Hippocampal formation (tissue), 2 donors: ENCODE data around the gene SELENOW.
"Not testable (repeated sequence)": the region's sequence is repeated elsewhere in the genome, so short reads cannot be mapped to it uniquely, and the experiment has no call there.

Experiments used
- DNase-seq, 2 donors: peaks; one replicate each; lab custom pipeline; 2025; lab: John Stamatoyannopoulos, UW

The SELENOW gene

GRCh38 chr19:47781590-47782262 lies 3.2 kb downstream of the SELENOW start:
- DNase-seq = peak; percentile 52 to 80

- DNase-seq = no peak
Observed at GRCh38 chr19:47786566-47786965, 8.1 kb downstream of the SELENOW start.

GRCh38 chr19:47787307-47787706 lies 8.8 kb downstream of the SELENOW start:
- not testable (repeated sequence) for DNase-seq

GRCh38 chr19:47789811-47790210 lies 11.3 kb downstream of the SELENOW start:
- DNase-seq = not testable (repeated sequence)

GRCh38 chr19:47790398-47790814 lies 11.9 kb downstream of the SELENOW start:
- peak; percentile 22 to 61 for DNase-seq

DNA sequence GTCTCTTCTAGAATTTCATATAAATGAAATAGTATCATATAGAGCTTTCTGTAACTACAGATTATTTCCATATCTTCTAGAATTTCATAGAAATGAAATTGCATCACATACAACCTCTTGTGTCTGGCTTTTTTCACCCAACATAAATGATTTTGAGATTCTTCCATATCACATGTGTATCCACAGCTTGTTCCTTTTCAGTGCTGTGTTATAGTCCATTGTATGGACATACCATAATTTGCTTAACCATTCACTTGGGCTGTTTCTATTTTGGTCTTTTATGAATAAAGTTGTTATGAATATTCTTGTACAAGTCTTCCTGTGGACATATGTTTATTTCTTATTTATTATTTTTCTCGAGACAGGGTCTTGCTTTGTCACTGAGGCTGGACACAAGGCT lies 14.1 kb downstream of the SELENOW start:
- DNase-seq = no peak

- no peak for DNase-seq
Observed at GRCh38 chr19:47794526-47794925, 16.0 kb downstream of the SELENOW start.

GRCh38 chr19:47796785-47797184 lies 18.3 kb downstream of the SELENOW start:
- DNase-seq = no peak

- no peak for DNase-seq
Observed at GRCh38 chr19:47797996-47798903, 19.7 kb downstream of the SELENOW start.

- DNase-seq = no peak
Observed at GRCh38 chr19:47798904-47799266, 20.4 kb downstream of the SELENOW start.

GRCh38 chr19:47801270-47801669 lies 22.8 kb downstream of the SELENOW start:
- DNase-seq = no peak

GRCh38 chr19:47802521-47803043 lies 24.1 kb downstream of the SELENOW start:
- no peak for DNase-seq

GRCh38 chr19:47803148-47803547 lies 24.6 kb downstream of the SELENOW start:
- DNase-seq = not testable (repeated sequence)

DNA sequence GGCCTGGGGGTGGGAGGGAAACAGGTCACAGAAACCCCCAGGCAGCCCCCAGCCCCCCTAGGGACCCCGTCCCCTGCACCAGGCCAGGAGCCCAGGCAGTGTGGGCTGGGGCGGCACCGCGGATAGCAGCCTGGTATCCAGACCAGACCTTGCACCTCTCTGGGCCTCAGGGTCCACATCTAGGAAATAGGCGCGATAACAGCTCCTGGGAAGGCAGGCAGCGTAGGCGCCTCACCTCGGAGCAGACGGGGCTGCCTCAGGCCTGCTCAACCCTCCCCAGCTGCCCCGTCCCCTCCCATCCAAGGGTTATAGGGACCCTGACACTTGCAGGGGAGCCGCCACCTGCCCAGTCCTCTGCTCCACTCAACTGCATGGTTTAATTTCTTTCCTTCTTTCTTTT lies 25.2 kb downstream of the SELENOW start:
- DNase-seq = not testable (repeated sequence)

- DNase-seq = not testable (repeated sequence)
Observed at GRCh38 chr19:47804451-47804850, 25.9 kb downstream of the SELENOW start, which contains the start of gene TPRX1. TSS of gene TPRX1 (minus strand) at chr19:47804551. CDS start at chr19:47804539, 12 bp downstream.

DNA sequence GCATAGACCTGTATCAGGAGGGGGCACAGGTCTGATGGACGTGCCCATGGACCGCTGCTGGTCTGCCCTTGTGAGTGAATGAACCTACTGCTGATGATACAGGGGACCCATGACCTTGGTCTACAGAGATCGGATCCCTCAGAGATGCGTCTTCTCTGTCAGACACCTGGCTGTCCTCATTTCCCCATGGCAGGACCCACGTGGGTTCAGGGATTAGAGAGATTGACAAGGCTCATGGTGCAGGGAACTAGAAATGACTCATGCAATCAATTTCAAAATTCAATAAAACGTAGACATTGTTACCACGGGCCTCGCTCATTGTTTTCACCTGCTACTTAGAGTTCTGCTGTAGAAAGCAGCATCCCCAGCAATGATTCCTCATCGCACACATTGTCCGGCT lies 26.8 kb downstream of the SELENOW start:
- no peak for DNase-seq

DNA sequence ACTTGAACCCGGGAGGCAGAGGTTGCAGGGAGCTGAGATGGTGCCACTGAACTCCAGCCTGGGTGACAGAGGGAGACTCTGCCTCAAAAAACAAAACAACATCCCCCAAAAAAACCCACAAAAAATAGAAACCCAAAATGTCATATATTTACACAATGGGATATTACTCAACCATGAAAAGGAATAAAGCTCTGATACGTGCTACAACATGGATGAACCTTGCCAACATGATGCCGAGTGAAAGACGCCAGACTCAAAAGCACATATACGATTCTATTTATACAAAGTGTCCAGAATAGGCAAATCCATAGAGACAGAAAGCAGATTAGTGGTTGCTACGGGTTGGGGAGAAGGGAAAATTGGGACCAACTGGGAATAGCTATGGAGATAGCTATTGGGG lies 27.9 kb downstream of the SELENOW start:
- no peak for DNase-seq

GRCh38 chr19:47813304-47813994 lies 34.9 kb downstream of the SELENOW start:
- DNase-seq = peak in 1 of 2 donors; percentile 12

DNA sequence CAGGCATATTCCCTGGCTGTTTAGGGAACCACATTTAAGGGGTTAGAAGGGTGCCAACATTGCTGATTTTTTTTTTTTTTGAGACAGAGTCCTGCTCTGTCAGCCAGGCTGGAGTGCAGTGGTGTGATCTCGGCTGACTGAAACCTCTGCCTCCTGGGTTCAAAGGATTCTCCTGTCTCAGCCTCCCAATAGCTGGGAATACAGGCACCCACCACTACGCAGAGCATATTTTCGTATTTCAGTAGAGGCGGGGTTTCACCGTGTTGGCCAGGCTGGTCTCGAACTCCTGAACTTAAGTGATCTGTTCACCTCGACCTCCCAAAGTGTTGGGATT lies 35.5 kb downstream of the SELENOW start:
- DNase-seq = no peak

GRCh38 chr19:47816270-47816669 lies 37.8 kb downstream of the SELENOW start:
- not testable (repeated sequence) for DNase-seq

- DNase-seq = not testable (repeated sequence)
Observed at GRCh38 chr19:47818221-47818620, 39.7 kb downstream of the SELENOW start.

GRCh38 chr19:47819858-47820257 lies 41.4 kb downstream of the SELENOW start:
- no peak for DNase-seq
